Liver (tissue), 3 donors: ENCODE data around the gene DACH1.

Source experiments
- GABPA ChIP-seq, 2 donors: IDR thresholded peaks in 1 of 2; conservative IDR thresholded peaks in 1 of 2; 2 replicates each; pipeline ENCODE4 v1.6.1; 2016; ENCODE audit warnings: antibody characterized with exemption in 2 of 2, mild to moderate bottlenecking in 1 of 2, moderate library complexity in 1 of 2
- RAD21 ChIP-seq, 2 donors: IDR thresholded peaks; 2 replicates each; pipeline ENCODE4 v1.6.1; 2016; ENCODE audit warnings: antibody characterized with exemption in 2 of 2, mild to moderate bottlenecking in 2 of 2
- SP1 ChIP-seq: IDR thresholded peaks from 2 replicates; pipeline ENCODE4 v1.6.1; 2018; ENCODE audit warnings: antibody characterized with exemption, mild to moderate bottlenecking
- YY1 ChIP-seq: IDR thresholded peaks from 2 replicates; pipeline ENCODE4 v1.6.1; 2016; ENCODE audit warnings: antibody characterized with exemption, mild to moderate bottlenecking
- TF ChIP-seq, protein P1 (sequence below): IDR thresholded peaks from 2 replicates; pipeline ENCODE4 v1.6.1; 2016; ENCODE audit warnings: antibody characterized with exemption
- TF ChIP-seq, protein P2 (sequence below): fragments of 150-350 bp; IDR thresholded peaks from 2 replicates; pipeline ENCODE4 v1.5.1; 2017; ENCODE audit warnings: improper control_type of control experiment, low read depth, low read length; ENCODE audit not compliant: missing input control
- TF ChIP-seq, protein P3 (sequence below): IDR thresholded peaks from 2 replicates; pipeline ENCODE4 v1.6.1; 2016; ENCODE audit warnings: antibody characterized with exemption
- donor health status: healthy.
- donor health status: healthy.

DNA sequence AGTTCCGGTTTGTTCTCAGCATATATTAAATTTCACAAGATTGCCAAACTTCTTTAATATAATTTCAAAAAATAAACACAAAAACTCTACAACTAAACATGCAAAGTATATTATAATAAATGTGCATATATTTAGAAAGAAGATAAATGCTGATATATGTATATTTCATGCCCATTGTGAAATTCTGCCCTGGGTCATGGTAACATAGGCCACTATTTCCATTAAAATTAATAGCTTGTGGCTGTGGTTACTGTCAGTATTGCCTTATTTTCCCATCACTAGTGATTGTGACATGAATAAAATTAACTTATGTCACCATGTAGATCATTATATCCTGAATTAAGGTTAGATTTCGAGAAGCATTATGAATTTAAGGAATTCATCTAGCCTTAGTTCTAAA lies 410.9 kb downstream of the DACH1 start:
- no peak for TF ChIP-seq GABPA (IDR thresholded peaks at IDR 0.05 in 1 of 2, conservative IDR thresholded peaks at IDR 0.05 in 1 of 2)
- no peak for TF ChIP-seq YY1
- TF ChIP-seq, protein P1, sequence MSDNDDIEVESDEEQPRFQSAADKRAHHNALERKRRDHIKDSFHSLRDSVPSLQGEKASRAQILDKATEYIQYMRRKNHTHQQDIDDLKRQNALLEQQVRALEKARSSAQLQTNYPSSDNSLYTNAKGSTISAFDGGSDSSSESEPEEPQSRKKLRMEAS: no peak
- TF ChIP-seq, protein P2, sequence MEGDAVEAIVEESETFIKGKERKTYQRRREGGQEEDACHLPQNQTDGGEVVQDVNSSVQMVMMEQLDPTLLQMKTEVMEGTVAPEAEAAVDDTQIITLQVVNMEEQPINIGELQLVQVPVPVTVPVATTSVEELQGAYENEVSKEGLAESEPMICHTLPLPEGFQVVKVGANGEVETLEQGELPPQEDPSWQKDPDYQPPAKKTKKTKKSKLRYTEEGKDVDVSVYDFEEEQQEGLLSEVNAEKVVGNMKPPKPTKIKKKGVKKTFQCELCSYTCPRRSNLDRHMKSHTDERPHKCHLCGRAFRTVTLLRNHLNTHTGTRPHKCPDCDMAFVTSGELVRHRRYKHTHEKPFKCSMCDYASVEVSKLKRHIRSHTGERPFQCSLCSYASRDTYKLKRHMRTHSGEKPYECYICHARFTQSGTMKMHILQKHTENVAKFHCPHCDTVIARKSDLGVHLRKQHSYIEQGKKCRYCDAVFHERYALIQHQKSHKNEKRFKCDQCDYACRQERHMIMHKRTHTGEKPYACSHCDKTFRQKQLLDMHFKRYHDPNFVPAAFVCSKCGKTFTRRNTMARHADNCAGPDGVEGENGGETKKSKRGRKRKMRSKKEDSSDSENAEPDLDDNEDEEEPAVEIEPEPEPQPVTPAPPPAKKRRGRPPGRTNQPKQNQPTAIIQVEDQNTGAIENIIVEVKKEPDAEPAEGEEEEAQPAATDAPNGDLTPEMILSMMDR: no peak
- TF ChIP-seq SP1: no peak
- TF ChIP-seq, protein P3, sequence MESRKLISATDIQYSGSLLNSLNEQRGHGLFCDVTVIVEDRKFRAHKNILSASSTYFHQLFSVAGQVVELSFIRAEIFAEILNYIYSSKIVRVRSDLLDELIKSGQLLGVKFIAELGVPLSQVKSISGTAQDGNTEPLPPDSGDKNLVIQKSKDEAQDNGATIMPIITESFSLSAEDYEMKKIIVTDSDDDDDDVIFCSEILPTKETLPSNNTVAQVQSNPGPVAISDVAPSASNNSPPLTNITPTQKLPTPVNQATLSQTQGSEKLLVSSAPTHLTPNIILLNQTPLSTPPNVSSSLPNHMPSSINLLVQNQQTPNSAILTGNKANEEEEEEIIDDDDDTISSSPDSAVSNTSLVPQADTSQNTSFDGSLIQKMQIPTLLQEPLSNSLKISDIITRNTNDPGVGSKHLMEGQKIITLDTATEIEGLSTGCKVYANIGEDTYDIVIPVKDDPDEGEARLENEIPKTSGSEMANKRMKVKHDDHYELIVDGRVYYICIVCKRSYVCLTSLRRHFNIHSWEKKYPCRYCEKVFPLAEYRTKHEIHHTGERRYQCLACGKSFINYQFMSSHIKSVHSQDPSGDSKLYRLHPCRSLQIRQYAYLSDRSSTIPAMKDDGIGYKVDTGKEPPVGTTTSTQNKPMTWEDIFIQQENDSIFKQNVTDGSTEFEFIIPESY: no peak
- no peak for TF ChIP-seq RAD21 (IDR thresholded peaks at IDR 0.05)
